ENCODE data around the gene GALNT12.

DNA sequence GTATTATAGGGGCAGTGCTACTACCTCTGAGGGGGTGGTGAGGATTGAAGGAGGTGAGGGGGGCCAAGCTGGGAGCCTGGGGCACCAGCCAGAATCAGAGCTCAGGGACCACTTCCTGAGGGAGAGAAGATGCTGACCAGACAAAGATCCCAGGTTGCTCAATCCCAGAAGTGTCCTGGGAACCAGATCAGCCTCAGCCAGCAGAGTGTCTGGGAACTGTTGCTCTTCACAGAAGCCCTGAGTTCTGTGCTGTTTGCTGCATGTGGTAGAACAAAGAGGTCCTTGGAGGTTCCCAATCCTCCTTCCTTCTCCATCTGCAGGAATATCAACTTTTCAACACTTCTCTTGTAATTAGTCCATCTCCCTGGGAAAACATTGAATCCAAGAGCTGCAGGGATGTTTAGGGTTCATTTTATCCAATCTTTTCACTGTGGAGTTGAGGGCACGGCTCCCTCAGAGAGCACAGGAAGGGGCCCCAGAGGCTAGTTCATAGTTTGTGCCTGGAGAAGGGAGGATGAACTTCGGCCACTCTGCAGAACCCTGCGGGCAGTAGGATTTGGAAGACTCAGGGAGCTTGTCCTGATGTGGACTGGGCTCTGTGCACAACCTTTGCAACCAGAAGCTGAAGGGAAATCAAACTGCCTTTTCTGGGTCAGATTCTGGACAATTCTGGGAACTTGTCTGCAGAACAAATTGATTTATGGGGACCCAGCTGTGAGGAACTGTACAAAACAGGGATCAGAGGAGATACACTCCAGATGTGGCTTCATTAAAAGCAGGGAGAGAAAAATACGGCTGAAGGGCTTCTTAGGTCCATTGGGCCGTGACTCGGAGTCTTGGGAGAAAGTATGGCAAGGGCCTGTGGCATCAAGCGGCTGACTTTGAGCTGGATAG, 57.1 kb downstream of the GALNT12 start:
- TF ChIP-seq, protein P1, sequence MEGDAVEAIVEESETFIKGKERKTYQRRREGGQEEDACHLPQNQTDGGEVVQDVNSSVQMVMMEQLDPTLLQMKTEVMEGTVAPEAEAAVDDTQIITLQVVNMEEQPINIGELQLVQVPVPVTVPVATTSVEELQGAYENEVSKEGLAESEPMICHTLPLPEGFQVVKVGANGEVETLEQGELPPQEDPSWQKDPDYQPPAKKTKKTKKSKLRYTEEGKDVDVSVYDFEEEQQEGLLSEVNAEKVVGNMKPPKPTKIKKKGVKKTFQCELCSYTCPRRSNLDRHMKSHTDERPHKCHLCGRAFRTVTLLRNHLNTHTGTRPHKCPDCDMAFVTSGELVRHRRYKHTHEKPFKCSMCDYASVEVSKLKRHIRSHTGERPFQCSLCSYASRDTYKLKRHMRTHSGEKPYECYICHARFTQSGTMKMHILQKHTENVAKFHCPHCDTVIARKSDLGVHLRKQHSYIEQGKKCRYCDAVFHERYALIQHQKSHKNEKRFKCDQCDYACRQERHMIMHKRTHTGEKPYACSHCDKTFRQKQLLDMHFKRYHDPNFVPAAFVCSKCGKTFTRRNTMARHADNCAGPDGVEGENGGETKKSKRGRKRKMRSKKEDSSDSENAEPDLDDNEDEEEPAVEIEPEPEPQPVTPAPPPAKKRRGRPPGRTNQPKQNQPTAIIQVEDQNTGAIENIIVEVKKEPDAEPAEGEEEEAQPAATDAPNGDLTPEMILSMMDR (IDR thresholded peaks at IDR 0.05; ENCODE audit: low read depth, low read length) = no peak
- TF ChIP-seq EZH2phosphoT487 (IDR thresholded peaks at IDR 0.05; ENCODE audit: low read depth) = no peak
